ENCODE results near the gene GALR3.
A peak's percentile ranks its signal among the peaks of the same experiment; 100 is the strongest.

GALR3 gene

DNA sequence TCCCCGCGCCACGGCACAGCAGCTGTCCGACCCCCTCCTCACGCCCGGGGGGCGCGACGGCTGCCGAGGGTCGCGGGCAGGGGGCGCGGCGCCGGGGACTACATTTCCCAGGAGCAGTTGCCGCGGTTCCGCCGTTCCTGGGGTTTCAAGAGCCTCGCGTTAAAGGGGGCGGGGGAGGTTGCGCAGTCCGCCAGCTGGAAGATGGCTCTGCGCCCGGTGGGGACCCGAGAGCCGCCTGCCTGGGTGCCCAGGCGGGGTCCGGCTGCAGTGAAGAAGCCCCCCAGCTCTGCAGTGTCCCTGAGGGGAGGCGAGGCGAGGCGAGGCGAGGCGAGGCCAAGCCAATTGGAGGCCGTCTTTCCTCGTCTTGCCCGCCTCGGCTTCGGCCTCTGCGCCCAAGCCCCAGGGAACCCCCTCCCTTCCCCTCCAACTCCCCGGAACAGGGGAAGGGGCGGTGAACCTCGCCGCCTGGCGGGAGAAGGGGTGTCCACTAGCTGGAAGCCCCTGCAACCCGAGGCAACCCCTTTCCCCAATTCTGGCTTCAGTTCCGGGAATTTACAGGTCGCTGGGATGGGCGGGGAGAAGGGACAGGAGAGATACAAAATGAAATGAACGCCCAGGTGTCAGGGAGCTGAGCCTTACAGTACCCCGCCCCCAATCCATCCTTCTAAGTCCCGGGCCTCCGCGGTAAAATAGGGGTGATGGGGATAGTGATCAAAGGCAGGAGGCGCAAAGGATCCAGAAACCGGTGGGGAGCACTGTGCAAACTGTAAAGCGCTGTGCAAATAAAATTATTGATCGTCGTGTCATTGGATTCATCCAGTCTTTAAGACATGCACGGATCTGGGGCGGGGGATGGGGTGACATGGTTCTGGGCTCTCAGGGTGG lies 20.6 kb upstream of the GALR3 start:
- peak overlapping the region; percentile 63 for H3K4me3 ChIP-seq (ENCODE audit: low read depth, low read length)

GRCh38 chr22:37803195-37803638 lies 20.0 kb upstream of the GALR3 start:
- peak overlapping the region; percentile 63 for H3K4me3 ChIP-seq (ENCODE audit: low read depth, low read length)

DNA sequence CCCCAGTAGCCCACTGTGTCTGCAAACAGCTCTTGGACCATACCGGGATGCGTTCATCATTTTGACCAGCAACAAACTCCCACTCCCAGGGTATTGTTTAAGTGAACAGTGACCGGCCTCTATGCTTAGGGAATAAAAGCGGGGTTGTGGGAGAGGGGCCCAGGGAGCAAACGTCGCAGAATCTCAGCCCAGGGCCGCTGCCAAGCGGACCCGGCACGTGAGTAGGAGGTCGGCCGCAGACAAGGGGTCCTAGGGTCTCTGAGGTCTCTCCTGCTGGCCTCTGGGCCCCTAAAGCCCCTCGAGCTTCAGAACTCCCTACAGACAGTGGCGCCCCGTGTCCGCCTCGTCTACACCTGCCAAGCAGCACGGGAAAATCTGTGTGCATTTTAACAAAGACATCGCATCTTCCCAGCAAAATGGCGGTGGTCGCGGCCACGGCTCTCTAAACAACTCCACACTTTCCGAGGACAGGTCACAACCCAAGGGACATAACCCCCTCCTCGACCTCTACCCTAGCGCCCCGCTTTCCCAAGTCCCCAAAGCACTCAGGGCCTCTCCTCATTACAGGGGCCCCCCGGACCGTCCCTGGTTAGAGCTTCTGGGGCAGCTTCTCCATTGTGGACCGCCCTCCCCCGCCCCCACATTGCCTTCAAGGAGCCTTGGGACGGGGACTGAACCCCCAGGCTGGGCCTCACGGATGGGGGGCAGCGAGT lies 19.4 kb upstream of the GALR3 start:
- H3K4me3 ChIP-seq (ENCODE audit: low read depth, low read length) = peak overlapping the region; percentile 20

DNA sequence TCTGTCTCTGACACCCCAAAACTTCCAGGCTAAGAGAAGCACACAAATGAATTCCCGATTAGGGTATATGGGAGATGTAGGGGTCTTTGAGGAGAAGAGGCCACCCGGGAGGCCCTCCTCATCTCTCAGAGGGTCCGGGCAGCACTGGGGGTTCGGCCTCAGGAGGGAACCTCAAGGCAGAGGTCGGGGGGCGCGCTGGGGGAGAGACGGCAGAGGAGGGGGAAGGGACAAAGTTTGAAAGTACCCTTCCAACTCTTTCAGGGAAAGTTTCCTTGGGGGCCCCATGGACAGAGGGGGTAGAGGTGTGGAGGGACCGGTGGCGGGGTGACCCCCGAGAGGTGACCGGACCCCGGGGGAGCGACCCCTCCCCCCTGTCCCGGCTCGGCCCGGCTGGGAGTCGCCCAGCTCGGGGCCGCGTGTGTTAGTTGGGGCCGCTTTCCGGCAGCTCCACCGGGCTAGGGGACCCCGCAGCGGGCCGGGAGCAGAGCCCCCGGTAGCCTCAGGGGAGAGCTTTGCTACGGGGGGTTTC lies 18.8 kb upstream of the GALR3 start:
- peak overlapping the region; percentile 45 for H3K4me3 ChIP-seq (ENCODE audit: low read depth, low read length)

DNA sequence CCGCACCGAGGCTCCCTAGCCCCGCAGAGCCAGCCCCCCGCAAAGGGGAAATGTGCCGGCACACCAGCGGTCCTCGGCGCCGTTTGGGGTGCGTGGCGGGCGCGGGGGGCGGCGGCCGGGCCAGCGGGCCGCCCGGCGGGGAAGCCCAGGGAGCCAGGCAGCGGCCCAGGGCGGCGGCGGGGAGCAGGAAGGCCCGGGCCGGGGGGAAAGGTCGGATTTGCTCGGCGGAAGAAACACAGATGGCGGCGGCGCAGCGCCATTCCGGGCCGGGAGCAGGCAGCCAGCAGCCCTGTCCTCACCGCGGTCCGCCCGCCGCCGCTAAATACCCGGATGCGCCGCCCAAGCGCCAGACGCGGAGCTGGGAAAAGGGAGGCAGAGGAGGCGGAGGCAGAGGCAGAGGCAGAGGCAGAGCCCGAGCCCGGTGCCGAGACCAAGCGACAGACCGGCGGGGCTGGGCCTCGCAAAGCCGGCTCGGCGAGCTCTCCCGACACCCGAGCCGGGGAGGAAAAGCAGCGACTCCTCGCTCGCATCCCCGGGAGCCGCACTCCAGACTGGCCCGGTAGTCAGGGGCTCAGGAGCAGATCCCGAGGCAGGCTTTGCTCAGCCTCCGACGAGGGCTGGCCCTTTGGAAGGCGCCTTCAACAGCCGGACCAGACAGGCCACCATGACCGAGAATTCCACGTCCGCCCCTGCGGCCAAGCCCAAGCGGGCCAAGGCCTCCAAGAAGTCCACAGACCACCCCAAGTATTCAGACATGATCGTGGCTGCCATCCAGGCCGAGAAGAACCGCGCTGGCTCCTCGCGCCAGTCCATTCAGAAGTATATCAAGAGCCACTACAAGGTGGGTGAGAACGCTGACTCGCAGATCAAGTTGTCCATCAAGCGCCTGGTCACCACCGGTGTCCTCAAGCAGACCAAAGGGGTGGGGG lies 18.0 kb upstream of the GALR3 start:
- H3K4me3 ChIP-seq (ENCODE audit: low read depth, low read length) = peak overlapping the region; percentile 45

DNA sequence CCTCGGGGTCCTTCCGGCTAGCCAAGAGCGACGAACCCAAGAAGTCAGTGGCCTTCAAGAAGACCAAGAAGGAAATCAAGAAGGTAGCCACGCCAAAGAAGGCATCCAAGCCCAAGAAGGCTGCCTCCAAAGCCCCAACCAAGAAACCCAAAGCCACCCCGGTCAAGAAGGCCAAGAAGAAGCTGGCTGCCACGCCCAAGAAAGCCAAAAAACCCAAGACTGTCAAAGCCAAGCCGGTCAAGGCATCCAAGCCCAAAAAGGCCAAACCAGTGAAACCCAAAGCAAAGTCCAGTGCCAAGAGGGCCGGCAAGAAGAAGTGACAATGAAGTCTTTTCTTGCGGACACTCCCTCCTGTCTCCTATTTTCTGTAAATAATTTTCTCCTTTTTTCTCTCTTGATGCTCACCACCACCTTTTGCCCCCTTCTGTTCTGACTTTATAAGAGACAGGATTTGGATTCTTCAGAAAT lies 17.3 kb upstream of the GALR3 start:
- peak overlapping the region; percentile 45 for H3K4me3 ChIP-seq (ENCODE audit: low read depth, low read length)

DNA sequence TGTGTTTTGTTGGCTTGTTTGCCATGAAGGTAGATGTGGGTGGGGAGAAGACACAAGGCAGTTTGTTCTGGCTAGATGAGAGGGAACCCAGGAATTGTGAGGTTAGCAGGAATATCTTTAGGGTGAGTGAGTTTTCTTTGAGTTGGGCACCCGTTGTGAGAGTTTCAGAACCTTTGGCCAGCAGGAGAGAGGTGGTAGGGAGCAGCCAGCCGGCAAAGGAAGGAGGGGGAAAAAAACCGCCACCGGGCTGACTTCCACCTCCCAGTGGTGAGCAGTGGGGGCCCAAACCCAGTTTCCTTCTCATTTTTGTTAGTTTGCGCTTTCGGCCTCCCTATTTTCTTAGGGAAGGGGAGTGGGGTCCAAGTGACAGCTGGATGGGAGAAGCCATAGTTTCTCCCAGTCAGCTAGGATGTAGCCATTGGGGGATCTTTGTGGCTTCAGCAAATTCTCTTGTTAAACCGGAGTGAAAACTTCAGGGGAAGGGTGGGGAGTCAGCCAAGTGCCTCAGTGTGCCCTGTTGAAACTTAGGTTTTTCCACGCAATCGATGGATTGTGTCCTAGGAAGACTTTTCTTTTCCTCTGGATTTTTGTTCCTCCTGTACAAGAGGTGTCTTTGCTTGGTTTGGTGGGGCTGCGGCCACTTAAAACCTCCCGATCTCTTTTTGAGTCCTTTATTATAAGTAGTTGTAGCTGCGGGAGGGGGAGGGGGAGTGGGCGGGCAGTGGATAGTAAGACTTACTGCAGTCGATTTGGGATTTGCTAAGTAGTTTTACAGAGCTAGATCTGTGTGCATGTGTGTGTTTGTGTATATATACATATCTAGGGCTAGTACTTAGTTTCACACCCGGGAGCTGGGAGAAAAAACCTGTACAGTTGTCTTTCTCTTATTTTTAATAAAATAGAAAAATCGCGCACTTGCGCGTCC lies 16.5 kb upstream of the GALR3 start:
- peak overlapping the region; percentile 55 for H3K4me3 ChIP-seq (ENCODE audit: low read depth, low read length)

- H3K4me3 ChIP-seq (ENCODE audit: low read depth, low read length) = peak within 1 kb of the TSS; percentile 79
Observed at GRCh38 chr22:37807410-37808293, 15.5 kb upstream of the GALR3 start, which contains the start of gene GCAT. TSS of gene GCAT (plus strand) at chr22:37807934. CDS start at chr22:37807968, 34 bp downstream.

DNA sequence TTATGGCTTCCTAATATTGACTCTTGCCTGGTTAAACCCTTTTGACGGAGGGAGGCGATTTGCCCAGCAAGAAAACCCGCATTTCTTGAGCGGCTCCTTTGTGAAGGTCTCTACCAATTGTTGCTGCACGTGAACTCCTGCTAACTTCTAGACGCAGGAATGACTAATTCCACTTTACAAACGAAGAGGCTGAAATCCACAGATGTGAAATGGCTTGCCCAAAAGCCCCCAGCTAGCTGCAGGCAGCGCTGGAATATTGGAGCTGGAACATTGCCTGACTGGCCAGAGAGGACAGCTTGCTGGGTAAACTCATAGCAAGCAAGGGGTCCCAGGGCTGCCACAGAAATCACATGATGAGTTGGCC lies 14.9 kb upstream of the GALR3 start:
- H3K4me3 ChIP-seq (ENCODE audit: low read depth, low read length) = peak overlapping the region; percentile 79

GRCh38 chr22:37809672-37810333 lies 13.4 kb upstream of the GALR3 start:
- no peak overlapping the region for H3K4me3 ChIP-seq (ENCODE audit: low read depth, low read length)

DNA sequence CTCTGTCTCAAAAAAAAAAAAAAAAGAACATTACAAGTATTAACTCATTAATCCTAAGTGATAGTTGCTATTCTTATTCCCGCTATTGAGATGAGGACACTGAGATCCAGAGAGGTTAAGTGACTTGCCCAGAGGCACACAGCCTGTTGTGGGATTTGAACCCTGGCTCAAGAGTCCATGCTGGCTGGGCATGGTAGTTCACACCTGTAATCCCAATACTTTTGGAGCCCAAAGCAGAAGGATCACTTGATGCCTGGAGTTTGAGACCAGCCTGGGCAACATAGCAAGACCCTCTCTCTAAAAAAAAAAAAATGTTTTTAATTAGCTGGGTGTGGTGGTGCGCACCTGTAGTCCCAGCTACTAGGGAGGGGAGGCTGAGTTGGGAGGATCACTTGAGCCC lies 11.3 kb upstream of the GALR3 start:
- no peak overlapping the region for H3K4me3 ChIP-seq (ENCODE audit: low read depth, low read length)

DNA sequence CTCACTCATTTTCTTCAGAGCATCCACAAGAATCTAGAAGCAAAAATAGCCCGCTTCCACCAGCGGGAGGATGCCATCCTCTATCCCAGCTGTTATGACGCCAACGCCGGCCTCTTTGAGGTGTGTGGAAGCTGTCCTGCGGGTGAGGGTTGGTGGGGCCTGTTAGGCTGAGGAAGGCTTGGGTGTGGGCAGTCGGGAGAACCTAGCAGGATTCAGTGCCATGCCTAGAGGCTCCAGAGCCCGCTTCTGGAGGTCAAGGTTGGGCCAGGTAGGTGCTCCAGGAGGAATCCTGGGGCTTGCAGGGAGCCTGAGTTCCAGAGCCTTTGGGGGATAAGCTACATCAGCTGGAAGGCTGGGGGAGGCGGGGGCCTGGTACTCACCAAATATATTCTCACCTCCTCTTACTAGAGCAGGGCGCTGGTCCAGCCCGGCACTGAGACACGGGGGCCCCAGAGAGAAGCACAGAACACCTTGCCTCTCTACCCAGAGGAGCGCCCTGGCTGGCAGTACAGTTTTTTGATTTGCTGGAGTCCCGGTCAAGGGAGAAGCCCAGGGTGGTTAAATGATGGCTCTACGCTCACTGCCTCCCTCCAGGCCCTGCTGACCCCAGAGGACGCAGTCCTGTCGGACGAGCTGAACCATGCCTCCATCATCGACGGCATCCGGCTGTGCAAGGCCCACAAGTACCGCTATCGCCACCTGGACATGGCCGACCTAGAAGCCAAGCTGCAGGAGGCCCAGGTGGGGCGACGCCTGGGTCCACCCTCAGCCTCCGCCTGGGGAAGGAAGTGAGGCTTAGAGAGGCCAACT lies 10.1 kb upstream of the GALR3 start:
- no peak overlapping the region for H3K4me3 ChIP-seq (ENCODE audit: low read depth, low read length)

DNA sequence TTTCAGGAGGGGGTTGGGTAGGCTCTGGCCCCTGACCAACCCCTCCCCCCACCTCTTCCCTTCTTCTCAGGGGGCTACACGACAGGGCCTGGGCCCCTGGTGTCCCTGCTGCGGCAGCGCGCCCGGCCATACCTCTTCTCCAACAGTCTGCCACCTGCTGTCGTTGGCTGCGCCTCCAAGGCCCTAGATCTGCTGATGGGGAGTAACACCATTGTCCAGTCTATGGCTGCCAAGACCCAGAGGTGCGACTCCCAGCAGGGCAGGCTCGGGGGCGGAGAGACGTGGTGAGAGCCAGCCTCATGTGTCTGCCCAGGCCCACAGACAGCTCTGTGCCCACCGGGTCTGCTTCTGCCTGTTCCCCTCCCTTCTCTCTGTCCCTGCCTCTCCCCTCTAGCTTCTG lies 7.6 kb upstream of the GALR3 start:
- H3K4me3 ChIP-seq (ENCODE audit: low read depth, low read length) = no peak overlapping the region

DNA sequence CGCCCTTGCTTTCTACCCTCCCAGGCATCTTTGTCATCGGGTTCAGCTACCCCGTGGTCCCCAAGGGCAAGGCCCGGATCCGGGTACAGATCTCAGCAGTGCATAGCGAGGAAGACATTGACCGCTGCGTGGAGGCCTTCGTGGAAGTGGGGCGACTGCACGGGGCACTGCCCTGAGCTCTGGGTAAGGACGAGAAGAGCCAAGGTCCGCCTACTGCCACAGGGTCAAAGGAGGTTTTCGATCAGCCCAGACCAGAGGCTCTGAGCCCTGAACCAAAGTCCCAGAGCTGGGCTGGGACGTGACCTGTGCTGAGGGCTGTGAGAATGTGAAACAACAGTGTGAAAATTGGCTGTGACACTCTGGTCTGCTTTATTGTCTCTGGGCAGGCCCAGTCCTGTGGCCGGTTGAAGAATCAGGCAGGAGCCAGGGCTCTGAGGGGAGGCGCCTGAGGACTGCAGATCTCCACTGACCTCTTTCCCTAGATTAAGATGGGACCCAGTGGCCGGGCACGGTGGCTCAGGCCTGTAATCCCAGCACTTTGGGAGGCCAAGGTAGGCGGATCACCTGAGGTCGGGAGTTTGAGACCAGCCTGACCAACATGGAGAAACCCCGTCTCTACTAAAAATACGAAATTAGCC lies 6.5 kb upstream of the GALR3 start:
- no peak overlapping the region for H3K4me3 ChIP-seq (ENCODE audit: low read depth, low read length)

DNA sequence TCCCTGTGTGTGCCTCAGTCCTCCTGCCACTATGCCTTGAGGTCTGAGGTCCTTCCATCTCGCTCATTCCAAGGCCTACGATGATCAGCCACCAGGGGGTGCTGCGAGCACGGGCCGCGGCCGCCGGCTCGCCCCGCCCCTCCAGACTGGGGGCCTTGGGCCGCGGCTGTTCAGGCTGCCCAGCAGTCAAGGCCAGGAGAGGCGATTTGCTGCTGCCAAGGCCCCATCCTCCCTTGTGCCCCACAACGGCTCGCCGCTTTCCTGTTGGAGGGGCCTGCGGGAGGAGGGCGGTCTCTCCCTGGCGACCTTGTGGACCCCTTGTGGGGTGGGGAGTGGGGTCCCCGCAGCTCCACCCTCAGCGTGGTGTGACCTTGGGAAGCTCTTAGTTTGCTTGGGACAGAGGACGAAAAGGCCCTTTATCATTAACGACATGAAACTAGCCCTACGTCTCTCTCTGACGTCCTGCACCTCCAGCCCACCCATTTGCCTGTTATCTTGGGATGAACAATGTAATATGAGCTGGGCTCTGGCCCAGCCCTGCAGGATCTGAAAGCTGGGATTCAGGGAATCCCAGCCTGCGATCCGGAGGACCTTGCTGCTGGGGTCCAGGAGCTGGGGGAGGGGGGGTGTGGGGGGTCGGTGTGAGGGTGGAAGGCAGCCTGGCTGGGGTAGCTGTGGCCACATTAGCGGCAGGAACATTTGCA lies 5.3 kb upstream of the GALR3 start:
- peak overlapping the region; percentile 30 for H3K4me3 ChIP-seq (ENCODE audit: low read depth, low read length)

Data from iPS-11a (cell line).